Hematopoietic multipotent progenitor cell treated with erythropoietin and hydrocortisone succinate and interleukin-3 and kit ligand, for 8 days (in vitro differentiated cells): Measurements from ENCODE around the gene TRIM54.
A peak's percentile ranks its signal among the peaks of the same experiment; 100 is the strongest.
"Not testable (repeated sequence)": the region's sequence is repeated elsewhere in the genome, so short reads cannot be mapped to it uniquely, and the experiment has no call there.

ENCODE experiments used
- DNase-seq: peaks from one replicate; pipeline ENCODE4 v3.0.0-alpha.2; 2015

Gene TRIM54

GRCh38 chr2:27288610-27289009 lies 6.4 kb downstream of the TRIM54 start:
- no peak for DNase-seq

GRCh38 chr2:27290549-27290948 lies 8.3 kb downstream of the TRIM54 start:
- DNase-seq: no peak

- no peak for DNase-seq
Observed at GRCh38 chr2:27291865-27292264, 9.6 kb downstream of the TRIM54 start.

GRCh38 chr2:27294928-27295327 lies 12.7 kb downstream of the TRIM54 start:
- no peak for DNase-seq

DNA sequence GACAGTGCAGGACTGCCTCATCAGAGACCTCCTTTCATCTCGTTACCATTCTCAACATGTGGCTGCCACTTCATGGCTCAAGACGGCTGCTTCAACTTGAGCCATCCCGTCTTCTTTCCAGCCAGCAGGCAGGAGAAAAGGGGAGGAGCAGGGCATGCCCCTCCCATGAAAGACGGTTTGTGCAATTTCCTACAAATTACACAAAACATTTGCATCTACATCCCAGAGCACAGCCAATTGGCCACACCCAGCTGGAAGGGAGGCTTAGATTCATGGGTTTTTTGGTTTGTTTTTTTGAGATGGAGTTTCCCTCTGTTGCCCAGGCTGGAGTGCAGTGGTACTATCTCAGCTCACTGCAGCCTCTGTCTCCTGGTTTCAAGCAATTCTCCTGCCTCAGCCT lies 14.3 kb downstream of the TRIM54 start:
- DNase-seq: no peak

GRCh38 chr2:27297195-27297594 lies 15.0 kb downstream of the TRIM54 start:
- no peak for DNase-seq

- DNase-seq: no peak
Observed at GRCh38 chr2:27298391-27299080, 16.3 kb downstream of the TRIM54 start.

DNA sequence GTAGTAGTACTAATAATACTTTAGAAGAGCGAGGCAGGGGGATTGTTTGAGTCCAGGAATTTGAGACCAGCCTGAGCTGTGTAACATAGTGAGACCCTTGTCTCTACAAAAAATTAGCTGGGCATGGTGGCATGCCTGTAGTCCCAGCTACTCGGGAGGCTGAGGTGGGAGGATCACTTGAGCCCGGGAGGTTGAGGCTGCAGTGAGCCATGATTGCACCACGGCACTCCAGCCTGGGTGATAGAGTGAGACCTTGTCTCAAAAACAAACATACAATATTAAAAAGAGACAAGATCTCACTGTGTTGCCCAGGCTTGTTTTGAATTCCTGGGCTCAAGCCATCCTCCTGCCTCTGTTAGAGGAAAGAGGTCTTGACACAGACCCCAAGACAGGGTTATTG lies 18.4 kb downstream of the TRIM54 start:
- not testable (repeated sequence) for DNase-seq

DNA sequence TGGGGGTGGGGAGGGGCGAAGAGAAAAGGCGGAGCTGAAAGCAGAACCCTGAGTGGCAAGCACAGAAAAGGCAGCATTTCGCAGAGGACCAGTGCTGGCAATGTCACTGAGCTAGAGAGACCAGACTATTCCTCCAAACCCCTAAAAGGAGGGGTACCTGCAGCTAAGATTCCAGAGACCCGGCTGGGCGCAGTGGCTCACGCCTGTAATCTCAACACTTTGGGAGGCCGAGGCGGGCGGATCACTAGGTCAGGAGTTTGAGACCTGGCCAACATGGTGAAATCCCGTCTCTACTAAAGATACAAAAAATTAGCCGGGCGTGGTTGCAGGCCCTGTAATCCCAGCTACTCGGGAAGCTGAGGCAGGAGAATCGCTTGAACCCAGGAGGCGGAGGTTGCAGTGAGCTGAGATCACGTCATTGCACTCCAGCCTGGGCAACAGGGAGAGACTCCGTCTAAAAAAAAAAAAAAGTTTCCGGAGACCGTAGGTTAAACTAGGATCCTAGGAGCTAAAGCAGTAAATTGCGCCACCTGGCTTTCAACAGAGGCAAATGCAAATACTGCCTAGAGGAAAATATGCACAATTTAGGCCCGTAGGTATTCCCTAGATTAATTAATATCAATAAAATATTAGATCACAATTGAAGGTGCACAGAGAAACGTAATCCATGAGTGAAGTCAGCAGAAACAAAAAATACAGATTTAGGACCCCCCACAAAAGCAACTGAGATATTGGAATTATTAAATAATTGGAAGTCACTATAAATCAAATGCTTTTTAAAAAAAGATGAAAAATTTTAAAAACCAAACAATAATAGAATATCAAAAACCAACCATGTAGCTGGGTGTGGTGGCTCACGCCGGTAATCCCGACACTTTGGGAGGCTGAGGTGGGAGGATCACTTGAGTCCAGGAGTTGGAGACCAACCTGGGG lies 21.1 kb downstream of the TRIM54 start:
- peak; percentile 79 for DNase-seq

GRCh38 chr2:27304488-27305240 lies 22.4 kb downstream of the TRIM54 start:
- no peak for DNase-seq

GRCh38 chr2:27305516-27305915 lies 23.3 kb downstream of the TRIM54 start:
- no peak for DNase-seq

GRCh38 chr2:27306136-27306535 lies 23.9 kb downstream of the TRIM54 start:
- DNase-seq: no peak

- no peak for DNase-seq
Observed at GRCh38 chr2:27306573-27307286, 24.5 kb downstream of the TRIM54 start.

- no peak for DNase-seq
Observed at GRCh38 chr2:27307287-27307544, 25.0 kb downstream of the TRIM54 start.

GRCh38 chr2:27307545-27308358 lies 25.5 kb downstream of the TRIM54 start:
- DNase-seq: no peak

GRCh38 chr2:27308359-27308881 lies 26.2 kb downstream of the TRIM54 start, which contains the start of gene UCN:
Gene UCN, minus strand, starts transcription at chr2:27308445. Its CDS starts 550 bp downstream, at chr2:27307895.
- DNase-seq: no peak

- DNase-seq: no peak
Observed at GRCh38 chr2:27309651-27310050, 27.4 kb downstream of the TRIM54 start.

DNA sequence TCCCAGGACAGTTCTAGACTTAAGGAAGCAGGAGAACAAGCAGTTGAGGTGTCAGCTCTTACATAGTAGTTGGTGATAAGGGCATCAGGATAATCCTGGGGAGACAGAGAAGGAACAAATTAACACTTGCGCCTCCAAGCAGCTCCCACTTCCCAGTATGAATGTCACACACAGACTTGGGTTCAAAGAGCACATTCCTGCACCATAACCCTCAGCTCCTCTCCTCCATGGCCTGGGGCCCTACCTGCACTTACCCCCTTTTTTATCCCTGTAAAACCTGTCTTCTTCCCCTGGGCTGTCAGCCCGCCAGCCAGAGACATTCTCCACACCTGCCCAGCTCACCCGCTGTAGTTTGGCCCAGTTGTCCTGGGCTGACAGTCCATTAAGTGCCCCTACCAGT lies 29.9 kb downstream of the TRIM54 start:
- DNase-seq: no peak

DNA sequence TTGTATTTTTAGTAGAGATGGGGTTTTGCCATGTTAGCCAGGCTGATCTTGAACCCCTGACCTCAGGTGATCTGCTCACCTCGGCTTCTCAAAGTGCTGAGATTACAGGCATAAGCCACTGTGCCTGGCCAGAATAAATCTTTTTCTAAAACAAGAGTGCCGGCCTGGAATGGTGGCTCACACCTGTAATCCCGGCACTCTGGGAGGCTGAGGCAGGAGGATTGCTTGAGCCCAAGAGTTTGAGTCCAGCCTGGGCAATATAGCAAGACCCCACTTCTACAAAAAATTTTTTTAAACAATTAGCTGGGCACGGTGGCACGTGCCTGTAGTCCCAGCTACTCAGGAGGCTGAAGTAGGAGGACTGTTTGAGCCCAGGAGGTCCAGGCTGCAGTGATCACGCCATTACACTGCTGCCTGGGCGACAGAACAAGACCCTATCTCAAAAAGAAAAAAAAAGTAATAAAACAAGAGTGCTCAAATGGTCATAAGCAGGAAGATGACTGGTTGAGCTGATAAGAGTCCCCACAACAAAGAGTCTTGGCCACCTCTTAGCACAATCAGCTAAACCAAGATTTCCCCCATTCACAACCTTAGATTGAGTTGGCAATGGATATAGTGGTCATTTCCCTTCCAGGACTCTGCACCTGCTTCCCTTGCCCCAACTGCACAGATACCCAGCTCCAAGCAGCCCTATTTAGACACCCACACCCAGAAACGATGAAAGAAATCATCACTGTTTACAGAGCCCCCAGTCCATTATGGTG lies 31.8 kb downstream of the TRIM54 start:
- no peak for DNase-seq

DNA sequence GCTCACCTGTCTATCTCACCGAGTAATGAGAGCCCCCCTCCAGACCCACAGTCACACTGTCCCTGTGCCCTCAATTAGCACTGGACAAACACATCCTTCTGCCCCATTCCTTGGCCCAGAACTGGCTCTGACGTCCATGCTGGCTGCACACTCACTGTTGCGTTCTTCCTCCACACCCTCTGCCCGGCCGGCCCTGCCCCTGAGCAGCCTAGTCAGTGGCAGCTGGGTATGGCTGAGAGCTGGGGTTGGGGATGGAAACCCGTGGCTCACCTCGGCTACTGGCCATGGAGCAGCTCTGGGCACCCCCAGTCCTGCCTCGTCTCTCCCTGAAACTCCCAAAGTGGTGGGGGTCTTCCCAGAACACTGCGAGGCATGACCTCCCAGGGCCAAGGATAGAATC lies 32.5 kb downstream of the TRIM54 start:
- no peak for DNase-seq

DNA sequence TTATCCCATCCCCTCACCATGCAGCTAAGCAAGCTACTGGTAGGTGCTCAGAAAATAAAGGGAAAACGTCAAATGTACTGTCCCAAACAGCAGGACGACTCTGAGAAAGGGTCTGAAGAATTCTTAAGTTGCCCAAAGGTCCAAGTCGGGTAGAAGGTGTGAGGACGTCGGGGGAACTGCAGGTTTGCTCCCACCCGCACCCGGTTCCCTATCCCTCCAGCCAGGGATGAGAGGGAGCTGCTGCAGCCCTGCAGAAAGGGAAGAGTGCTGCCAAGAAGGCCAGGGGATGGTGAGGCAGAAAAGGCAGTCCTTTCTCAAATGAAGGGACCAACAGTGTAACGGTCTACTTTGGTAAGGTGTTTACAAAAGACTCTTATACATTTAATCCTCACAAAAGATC lies 32.9 kb downstream of the TRIM54 start:
- DNase-seq: no peak
